K562 (cell line): Measurements from ENCODE around the gene ZNF609. TPM values are rescaled to one million over a fixed set of nuclear protein-coding genes. Genes with fewer than 3 reads are reported as not detected.

Experiments
- CBFA2T2 ChIP-seq: fragments of 450-650 bp; conservative IDR thresholded peaks from 2 replicates; pipeline ENCODE4 v1.6.1; 2017; ENCODE audit warnings: mild to moderate bottlenecking
- FOXA1 ChIP-seq: fragments of 450-650 bp; IDR thresholded peaks from 2 replicates; pipeline ENCODE4 v1.6.1; 2016; ENCODE audit warnings: mild to moderate bottlenecking, borderline replicate concordance
- FOXM1 ChIP-seq, 2 experiments: fragments of 450-650 bp in 1 of 2; sonication (generic) in 1 of 2; formaldehyde crosslinking in 1 of 2; IDR thresholded peaks; 2 replicates each; pipeline versions ENCODE4 v1.6.1 to v1.9.0; 2017 to 2022; ENCODE audit warnings: low read depth in 2 of 2, mild to moderate bottlenecking in 2 of 2, missing genetic modification reagents in 1 of 2, moderate library complexity in 1 of 2
- LEF1 ChIP-seq: fragments of 450-650 bp; IDR thresholded peaks from 2 replicates; pipeline ENCODE4 v1.6.1; 2016; ENCODE audit warnings: mild to moderate bottlenecking
- MNT ChIP-seq, 2 experiments: fragments of 450-650 bp; conservative IDR thresholded peaks; 2 replicates each; pipeline ENCODE4 v1.6.1; 2017; ENCODE audit warnings: mild to moderate bottlenecking in 2 of 2, moderate library complexity in 2 of 2
- NFIC ChIP-seq: fragments of 450-650 bp; IDR thresholded peaks from 2 replicates; pipeline ENCODE4 v1.6.1; 2017; ENCODE audit warnings: mild to moderate bottlenecking, inconsistent platforms
- PCBP2 ChIP-seq: fragments of 200-400 bp; formaldehyde crosslinking; IDR thresholded peaks from 2 replicates; pipeline ENCODE4 v1.6.1; 2018; ENCODE audit warnings: low read length, low read depth, mild to moderate bottlenecking, moderate library complexity; ENCODE audit not compliant: poor library complexity, severe bottlenecking
- RBBP5 ChIP-seq: fragments of 200-600 bp; sonication (generic); IDR thresholded peaks from 2 replicates; pipeline ENCODE4 v1.6.1; 2012; ENCODE audit warnings: borderline replicate concordance, mild to moderate bottlenecking, low read length, control low read depth, inconsistent platforms; ENCODE audit not compliant: insufficient read depth, poor library complexity, severe bottlenecking
- SMARCA4 ChIP-seq: fragments of 450-650 bp; IDR thresholded peaks from 2 replicates; pipeline ENCODE4 v1.6.1; 2016
- polyA plus RNA-seq, 8 experiments: library from polyadenylated mRNA; depleted of rRNA in 4 of 8; stranded (reverse) in 5 of 8; unstranded in 3 of 8; fragments of >200 nt; fragmentation: Nextera tagmentation in 2 of 8; fragmentation: Illumina TruSeq in 1 of 8; extraction: Ambion mirVana in 2 of 8; extraction: Trizol in 1 of 8; gene quantifications; 2 replicates each; pipeline versions ENCODE4 v1.2.1 to v1.2.3, GENCODE V29; 2011 to 2014; ENCODE audit warnings: inconsistent platforms in 1 of 8, missing spikeins in 1 of 8
- total RNA-seq, 7 experiments: library from RNA; depleted of rRNA in 6 of 7; stranded (reverse); fragments of >200 nt in 6 of 7; fragmentation: Illumina TruSeq in 2 of 7; extraction: Trizol in 2 of 7; gene quantifications; 2 replicates each; pipeline versions ENCODE4 v1.2.1 to v1.2.3, GENCODE V29; 2011 to 2021; ENCODE audit warnings: low replicate concordance in 1 of 7
- TF ChIP-seq, protein P1 (sequence below): sonication (generic); formaldehyde crosslinking; IDR thresholded peaks from 2 replicates; pipeline ENCODE4 v1.8.1; 2023; ENCODE audit warnings: mild to moderate bottlenecking, missing genetic modification reagents
- TF ChIP-seq, protein P2 (sequence below): fragments of 200-600 bp; sonication (generic); IDR thresholded peaks from one replicate; pipeline ENCODE4 v1.6.1; 2012; ENCODE audit warnings: mild to moderate bottlenecking, low read depth, low read length, inconsistent platforms

Gene ZNF609
- total and polyA plus RNA-seq, 9 of the 15 experiments (the other 6 are each of a cell fraction or from before 2014, with no cell fraction given): 3.0 to 38.7 (median 17.8) TPM

DNA sequence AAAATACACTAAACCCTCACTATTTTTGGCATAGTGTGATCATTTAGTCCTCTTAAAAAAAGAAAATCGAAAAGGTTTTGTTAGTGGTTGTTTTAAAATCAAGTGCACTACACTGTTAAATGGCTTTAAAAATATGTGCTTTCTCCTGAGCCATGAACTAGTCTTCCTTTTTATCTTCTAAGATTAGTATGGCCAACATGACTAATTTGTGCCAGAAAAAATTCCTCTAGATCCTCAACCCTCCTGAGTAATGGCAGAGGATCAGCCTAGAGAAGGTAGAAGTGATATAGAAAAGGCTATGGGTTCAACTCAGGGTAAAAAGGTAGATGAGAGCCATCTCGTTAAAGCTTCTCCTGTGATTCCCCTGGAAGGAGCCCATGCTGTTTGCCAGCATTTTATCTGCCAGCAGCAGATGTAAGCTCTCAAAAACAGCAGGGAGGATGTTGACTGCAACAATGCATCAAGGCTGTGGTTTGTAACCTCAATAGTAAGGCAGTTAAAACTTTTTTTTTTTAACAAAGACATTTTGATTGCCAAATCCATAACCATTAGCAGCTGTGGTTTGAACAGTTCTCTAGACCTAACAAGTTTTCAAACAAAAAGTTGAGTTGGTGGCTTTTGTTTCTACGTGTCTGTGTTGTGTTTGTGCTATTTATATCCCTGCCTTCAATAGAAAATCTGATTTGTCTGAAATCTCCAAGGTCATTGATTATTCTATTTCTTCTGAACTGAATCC lies 30.2 kb upstream of the ZNF609 start (continued):
- TF ChIP-seq, protein P1, sequence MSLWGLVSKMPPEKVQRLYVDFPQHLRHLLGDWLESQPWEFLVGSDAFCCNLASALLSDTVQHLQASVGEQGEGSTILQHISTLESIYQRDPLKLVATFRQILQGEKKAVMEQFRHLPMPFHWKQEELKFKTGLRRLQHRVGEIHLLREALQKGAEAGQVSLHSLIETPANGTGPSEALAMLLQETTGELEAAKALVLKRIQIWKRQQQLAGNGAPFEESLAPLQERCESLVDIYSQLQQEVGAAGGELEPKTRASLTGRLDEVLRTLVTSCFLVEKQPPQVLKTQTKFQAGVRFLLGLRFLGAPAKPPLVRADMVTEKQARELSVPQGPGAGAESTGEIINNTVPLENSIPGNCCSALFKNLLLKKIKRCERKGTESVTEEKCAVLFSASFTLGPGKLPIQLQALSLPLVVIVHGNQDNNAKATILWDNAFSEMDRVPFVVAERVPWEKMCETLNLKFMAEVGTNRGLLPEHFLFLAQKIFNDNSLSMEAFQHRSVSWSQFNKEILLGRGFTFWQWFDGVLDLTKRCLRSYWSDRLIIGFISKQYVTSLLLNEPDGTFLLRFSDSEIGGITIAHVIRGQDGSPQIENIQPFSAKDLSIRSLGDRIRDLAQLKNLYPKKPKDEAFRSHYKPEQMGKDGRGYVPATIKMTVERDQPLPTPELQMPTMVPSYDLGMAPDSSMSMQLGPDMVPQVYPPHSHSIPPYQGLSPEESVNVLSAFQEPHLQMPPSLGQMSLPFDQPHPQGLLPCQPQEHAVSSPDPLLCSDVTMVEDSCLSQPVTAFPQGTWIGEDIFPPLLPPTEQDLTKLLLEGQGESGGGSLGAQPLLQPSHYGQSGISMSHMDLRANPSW: no peak
- TF ChIP-seq FOXM1 (IDR thresholded peaks at IDR 0.05; ENCODE audit: low read depth) (peak; percentile 60; the same call in 1 of the 2 replicates), FOXM1 (CRISPR knock-in tag; IDR thresholded peaks at IDR 0.05; ENCODE audit: low read depth) (no peak), MNT (conservative IDR thresholded peaks at IDR 0.05) (0 out of 4 replicates have a peak, but pooled peaks of 1 of the 2 experiments have one; percentile 28), NFIC (peak; percentile 66), LEF1 (peak; percentile 76; the same call in 1 of the 2 replicates), FOXA1 (no peak), RBBP5 (no peak), PCBP2 (no peak), CBFA2T2 (peak; percentile 80), SMARCA4 (peak; percentile 83)
- TF ChIP-seq, protein P2, sequence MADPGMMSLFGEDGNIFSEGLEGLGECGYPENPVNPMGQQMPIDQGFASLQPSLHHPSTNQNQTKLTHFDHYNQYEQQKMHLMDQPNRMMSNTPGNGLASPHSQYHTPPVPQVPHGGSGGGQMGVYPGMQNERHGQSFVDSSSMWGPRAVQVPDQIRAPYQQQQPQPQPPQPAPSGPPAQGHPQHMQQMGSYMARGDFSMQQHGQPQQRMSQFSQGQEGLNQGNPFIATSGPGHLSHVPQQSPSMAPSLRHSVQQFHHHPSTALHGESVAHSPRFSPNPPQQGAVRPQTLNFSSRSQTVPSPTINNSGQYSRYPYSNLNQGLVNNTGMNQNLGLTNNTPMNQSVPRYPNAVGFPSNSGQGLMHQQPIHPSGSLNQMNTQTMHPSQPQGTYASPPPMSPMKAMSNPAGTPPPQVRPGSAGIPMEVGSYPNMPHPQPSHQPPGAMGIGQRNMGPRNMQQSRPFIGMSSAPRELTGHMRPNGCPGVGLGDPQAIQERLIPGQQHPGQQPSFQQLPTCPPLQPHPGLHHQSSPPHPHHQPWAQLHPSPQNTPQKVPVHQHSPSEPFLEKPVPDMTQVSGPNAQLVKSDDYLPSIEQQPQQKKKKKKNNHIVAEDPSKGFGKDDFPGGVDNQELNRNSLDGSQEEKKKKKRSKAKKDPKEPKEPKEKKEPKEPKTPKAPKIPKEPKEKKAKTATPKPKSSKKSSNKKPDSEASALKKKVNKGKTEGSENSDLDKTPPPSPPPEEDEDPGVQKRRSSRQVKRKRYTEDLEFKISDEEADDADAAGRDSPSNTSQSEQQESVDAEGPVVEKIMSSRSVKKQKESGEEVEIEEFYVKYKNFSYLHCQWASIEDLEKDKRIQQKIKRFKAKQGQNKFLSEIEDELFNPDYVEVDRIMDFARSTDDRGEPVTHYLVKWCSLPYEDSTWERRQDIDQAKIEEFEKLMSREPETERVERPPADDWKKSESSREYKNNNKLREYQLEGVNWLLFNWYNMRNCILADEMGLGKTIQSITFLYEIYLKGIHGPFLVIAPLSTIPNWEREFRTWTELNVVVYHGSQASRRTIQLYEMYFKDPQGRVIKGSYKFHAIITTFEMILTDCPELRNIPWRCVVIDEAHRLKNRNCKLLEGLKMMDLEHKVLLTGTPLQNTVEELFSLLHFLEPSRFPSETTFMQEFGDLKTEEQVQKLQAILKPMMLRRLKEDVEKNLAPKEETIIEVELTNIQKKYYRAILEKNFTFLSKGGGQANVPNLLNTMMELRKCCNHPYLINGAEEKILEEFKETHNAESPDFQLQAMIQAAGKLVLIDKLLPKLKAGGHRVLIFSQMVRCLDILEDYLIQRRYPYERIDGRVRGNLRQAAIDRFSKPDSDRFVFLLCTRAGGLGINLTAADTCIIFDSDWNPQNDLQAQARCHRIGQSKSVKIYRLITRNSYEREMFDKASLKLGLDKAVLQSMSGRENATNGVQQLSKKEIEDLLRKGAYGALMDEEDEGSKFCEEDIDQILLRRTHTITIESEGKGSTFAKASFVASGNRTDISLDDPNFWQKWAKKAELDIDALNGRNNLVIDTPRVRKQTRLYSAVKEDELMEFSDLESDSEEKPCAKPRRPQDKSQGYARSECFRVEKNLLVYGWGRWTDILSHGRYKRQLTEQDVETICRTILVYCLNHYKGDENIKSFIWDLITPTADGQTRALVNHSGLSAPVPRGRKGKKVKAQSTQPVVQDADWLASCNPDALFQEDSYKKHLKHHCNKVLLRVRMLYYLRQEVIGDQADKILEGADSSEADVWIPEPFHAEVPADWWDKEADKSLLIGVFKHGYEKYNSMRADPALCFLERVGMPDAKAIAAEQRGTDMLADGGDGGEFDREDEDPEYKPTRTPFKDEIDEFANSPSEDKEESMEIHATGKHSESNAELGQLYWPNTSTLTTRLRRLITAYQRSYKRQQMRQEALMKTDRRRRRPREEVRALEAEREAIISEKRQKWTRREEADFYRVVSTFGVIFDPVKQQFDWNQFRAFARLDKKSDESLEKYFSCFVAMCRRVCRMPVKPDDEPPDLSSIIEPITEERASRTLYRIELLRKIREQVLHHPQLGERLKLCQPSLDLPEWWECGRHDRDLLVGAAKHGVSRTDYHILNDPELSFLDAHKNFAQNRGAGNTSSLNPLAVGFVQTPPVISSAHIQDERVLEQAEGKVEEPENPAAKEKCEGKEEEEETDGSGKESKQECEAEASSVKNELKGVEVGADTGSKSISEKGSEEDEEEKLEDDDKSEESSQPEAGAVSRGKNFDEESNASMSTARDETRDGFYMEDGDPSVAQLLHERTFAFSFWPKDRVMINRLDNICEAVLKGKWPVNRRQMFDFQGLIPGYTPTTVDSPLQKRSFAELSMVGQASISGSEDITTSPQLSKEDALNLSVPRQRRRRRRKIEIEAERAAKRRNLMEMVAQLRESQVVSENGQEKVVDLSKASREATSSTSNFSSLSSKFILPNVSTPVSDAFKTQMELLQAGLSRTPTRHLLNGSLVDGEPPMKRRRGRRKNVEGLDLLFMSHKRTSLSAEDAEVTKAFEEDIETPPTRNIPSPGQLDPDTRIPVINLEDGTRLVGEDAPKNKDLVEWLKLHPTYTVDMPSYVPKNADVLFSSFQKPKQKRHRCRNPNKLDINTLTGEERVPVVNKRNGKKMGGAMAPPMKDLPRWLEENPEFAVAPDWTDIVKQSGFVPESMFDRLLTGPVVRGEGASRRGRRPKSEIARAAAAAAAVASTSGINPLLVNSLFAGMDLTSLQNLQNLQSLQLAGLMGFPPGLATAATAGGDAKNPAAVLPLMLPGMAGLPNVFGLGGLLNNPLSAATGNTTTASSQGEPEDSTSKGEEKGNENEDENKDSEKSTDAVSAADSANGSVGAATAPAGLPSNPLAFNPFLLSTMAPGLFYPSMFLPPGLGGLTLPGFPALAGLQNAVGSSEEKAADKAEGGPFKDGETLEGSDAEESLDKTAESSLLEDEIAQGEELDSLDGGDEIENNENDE: no peak
